SK-N-SH (cell line): ENCODE data around the gene ZBED4.

Experiments
- EP300 ChIP-seq, 2 experiments: IDR thresholded peaks; 2 replicates each; pipeline versions ENCODE4 v1.4.0 to v1.6.1; 2012; ENCODE audit warnings: borderline replicate concordance in 1 of 2, low read depth in 1 of 2, low read length in 1 of 2
- FOXM1 ChIP-seq: IDR thresholded peaks from 2 replicates; pipeline ENCODE4 v1.4.0; 2012; ENCODE audit warnings: low read depth, mild to moderate bottlenecking
- JUND ChIP-seq: IDR thresholded peaks from 2 replicates; pipeline ENCODE4 v1.4.0; 2012
- POLR2AphosphoS5 ChIP-seq: IDR thresholded peaks from 2 replicates; pipeline ENCODE4 v1.6.1; 2012; ENCODE audit warnings: low read depth, low read length
- TCF12 ChIP-seq: IDR thresholded peaks from 2 replicates; pipeline ENCODE4 v1.4.0; 2012
- TF ChIP-seq, protein P1 (sequence below): fragments of 200-600 bp; sonication (generic); IDR thresholded peaks from 2 replicates; pipeline ENCODE4 v1.6.1; 2017; ENCODE audit warnings: antibody characterized with exemption, mild to moderate bottlenecking, moderate library complexity

DNA sequence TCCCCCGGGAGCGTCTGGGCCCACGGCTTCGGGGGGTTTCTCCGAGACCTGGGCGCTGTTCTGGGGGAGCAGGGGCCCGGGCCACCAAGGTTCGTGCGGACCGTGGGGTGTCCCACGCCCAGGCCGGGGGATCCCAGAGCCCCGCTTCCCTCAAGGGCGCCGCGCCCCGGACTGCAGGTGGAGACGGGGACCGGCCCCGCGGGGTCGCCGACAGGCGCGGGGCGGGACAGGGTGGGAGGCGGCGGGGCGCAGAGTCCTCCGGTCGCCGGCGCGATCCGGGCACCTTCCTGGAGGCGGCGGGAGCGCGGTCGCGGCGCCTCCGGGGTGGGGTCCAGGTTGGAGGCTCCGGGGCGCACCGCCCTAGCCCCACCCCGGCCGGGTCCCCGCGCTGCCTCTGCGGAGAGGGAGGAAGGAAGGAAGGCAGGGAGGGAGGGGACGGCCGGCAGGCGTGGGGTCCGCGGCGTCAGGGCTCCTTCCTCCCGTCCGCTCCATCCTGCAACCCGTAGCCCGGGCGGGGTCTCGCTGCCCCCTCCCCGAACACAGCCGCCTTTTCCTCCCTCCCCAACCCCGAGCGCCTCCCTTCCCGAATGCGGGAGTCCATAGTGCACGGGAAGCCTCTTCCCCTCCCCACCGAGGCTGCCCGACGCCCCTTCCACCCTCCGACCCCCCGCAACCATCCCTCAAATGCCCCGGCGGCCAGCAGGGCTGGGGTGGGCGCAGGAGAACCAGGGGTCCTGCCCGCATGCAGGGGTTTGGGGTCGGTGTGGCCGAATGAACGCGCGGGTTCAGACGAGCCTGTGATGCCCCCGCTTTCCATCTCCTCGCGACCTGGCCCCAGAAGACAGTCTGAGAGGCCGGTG lies 4.3 kb upstream of the ZBED4 start:
- TF ChIP-seq, protein P1, sequence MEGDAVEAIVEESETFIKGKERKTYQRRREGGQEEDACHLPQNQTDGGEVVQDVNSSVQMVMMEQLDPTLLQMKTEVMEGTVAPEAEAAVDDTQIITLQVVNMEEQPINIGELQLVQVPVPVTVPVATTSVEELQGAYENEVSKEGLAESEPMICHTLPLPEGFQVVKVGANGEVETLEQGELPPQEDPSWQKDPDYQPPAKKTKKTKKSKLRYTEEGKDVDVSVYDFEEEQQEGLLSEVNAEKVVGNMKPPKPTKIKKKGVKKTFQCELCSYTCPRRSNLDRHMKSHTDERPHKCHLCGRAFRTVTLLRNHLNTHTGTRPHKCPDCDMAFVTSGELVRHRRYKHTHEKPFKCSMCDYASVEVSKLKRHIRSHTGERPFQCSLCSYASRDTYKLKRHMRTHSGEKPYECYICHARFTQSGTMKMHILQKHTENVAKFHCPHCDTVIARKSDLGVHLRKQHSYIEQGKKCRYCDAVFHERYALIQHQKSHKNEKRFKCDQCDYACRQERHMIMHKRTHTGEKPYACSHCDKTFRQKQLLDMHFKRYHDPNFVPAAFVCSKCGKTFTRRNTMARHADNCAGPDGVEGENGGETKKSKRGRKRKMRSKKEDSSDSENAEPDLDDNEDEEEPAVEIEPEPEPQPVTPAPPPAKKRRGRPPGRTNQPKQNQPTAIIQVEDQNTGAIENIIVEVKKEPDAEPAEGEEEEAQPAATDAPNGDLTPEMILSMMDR = no peak
- TF ChIP-seq JUND (no peak), FOXM1 (no peak), POLR2AphosphoS5 (no peak), TCF12 (no peak), EP300 (IDR thresholded peaks at IDR 0.05; ENCODE audit: borderline replicate concordance in 1 of 2, low read depth in 1 of 2, low read length in 1 of 2) (no peak)
